ENCODE measurements around the gene CLPSL1. TPM values are rescaled to one million over a fixed set of nuclear protein-coding genes. Genes with fewer than 3 reads are reported as not detected.

CLPSL1 gene
- total and polyA plus RNA-seq, 2 of the 13 experiments (the other 11 are each of a cell fraction or from before 2014, with no cell fraction given) = not detected

DNA sequence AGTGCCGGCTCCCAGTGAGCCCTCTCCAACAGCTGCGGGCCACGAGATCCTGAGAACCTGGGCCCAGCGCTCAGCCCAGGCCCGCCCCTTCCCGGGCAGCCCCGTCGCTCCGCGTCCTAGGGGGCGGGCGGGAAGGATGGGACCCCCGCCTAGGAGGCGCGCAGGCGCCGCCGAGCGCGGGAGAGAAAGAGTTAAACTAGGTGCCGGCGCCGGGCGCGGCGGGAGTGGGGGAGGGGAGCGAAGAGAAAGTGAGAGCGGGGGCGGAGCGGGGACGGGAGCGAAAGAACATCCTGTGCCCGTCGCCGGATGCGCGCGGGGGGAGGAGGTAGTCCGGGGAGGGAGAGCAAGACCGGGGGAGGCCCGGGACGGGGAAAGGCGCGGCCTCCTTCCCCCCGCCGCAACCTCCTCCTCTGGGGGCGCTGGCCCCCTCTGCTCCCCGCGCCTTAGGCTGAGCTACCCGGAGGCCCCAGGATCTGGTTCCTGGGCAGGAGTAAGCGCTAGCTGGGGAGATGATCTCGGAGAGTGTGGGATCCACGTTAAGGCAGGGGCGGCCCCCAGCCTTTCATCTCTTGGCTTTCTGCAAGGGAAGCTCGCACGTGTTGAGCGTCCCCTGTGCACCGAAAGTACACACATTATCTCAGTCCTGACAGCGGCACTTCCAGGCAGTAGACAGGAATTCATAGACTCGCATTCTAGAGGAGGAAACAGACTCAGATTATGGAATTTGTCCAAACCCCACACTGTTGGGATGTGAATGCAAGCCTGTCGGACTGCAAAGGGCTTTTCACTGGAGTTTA is 48.9 kb upstream of the CLPSL1 start (continued):
- no peak for TF ChIP-seq MLXIP (CRISPR knock-in tag; IDR thresholded peaks at IDR 0.05; ENCODE audit: borderline replicate concordance)
- no peak for TF ChIP-seq THYN1 (CRISPR knock-in tag; IDR thresholded peaks at IDR 0.05; ENCODE audit: borderline replicate concordance, low read depth)
- TF ChIP-seq MIXL1 (CRISPR knock-in tag; IDR thresholded peaks at IDR 0.05) = peak; percentile 55; the same call in 1 of the 2 replicates
- peak; percentile 91 for TF ChIP-seq CCDC6 (CRISPR knock-in tag; IDR thresholded peaks at IDR 0.05)
- TF ChIP-seq ZNF577 (CRISPR knock-in tag; IDR thresholded peaks at IDR 0.05; ENCODE audit: borderline replicate concordance, low read depth) = no peak
- TF ChIP-seq ARNT (IDR thresholded peaks at IDR 0.05) = no peak
- TF ChIP-seq TCF7 (IDR thresholded peaks at IDR 0.05; ENCODE audit: low read depth) = peak; percentile 88
- no peak for TF ChIP-seq ZUFSP (CRISPR knock-in tag; IDR thresholded peaks at IDR 0.05; ENCODE audit: borderline replicate concordance)
- TF ChIP-seq HNRNPUL1 (IDR thresholded peaks at IDR 0.05; ENCODE audit: low read depth, low read length) = no peak
- TF ChIP-seq CREBL2 (CRISPR knock-in tag; IDR thresholded peaks at IDR 0.05; ENCODE audit: borderline replicate concordance) = no peak
- TF ChIP-seq JDP2 (CRISPR knock-in tag; IDR thresholded peaks at IDR 0.05; ENCODE audit: borderline replicate concordance) = no peak; the same call in 1 of the 2 replicates
- no peak for TF ChIP-seq HBP1 (CRISPR knock-in tag; IDR thresholded peaks at IDR 0.05; ENCODE audit: low read depth)
- no peak; the same call in 1 of the 2 replicates for TF ChIP-seq HIC2 (CRISPR knock-in tag; IDR thresholded peaks at IDR 0.05; ENCODE audit: low read depth)
- peak; percentile 62; the same call in 1 of the 2 replicates for TF ChIP-seq MXD3 (CRISPR knock-in tag; IDR thresholded peaks at IDR 0.05)
- TF ChIP-seq ZNF282 (IDR thresholded peaks at IDR 0.05; ENCODE audit: partially characterized antibody) = no peak
- TF ChIP-seq RFX5 (IDR thresholded peaks at IDR 0.05; ENCODE audit: low read depth, low read length) = no peak
- TF ChIP-seq PPARG (CRISPR knock-in tag; conservative IDR thresholded peaks at IDR 0.05) = 0 out of 2 replicates have a peak, but pooled peaks have one; percentile 20
- no peak for TF ChIP-seq ZNF44 (CRISPR knock-in tag; IDR thresholded peaks at IDR 0.05)
- TF ChIP-seq SPEN (CRISPR knock-in tag; IDR thresholded peaks at IDR 0.05; ENCODE audit: low read depth) = peak; percentile 88
- no peak for TF ChIP-seq REXO4 (CRISPR knock-in tag; IDR thresholded peaks at IDR 0.05; ENCODE audit: borderline replicate concordance)
- TF ChIP-seq ZIK1 (CRISPR knock-in tag; IDR thresholded peaks at IDR 0.05; ENCODE audit: borderline replicate concordance, low read depth) = no peak
